SHP77 treated with DMSO at 0.1 percent for 48 hours (cell line): ENCODE results near the gene BPIFB3.
"Not testable (repeated sequence)": the region's sequence is repeated elsewhere in the genome, so short reads cannot be mapped to it uniquely, and the experiment has no call there.

ENCODE experiments used
- DNase-seq: peaks from one replicate; lab custom pipeline; 2025; lab: John Stamatoyannopoulos, UW

Gene BPIFB3

DNA sequence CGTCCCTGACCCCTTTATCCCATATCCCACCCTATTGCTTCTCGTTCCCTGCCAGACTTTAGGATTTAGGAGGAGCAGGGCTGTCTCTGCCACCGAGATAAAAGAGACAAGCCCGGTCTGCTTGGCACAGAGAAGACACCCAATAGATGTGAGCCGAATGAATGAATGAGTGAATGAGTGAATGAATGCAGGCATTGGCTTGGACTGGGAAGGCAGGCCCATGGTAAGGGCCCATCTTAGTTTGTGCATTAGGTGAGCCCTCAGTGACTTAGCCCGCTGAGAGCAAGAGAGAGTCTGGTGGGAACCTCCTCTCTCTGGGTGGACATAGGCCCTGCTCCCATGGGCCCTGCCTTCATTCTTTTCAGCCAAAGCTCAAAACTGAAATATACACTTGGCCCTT, 23.1 kb upstream of the BPIFB3 start:
- DNase-seq, result no peak

DNA sequence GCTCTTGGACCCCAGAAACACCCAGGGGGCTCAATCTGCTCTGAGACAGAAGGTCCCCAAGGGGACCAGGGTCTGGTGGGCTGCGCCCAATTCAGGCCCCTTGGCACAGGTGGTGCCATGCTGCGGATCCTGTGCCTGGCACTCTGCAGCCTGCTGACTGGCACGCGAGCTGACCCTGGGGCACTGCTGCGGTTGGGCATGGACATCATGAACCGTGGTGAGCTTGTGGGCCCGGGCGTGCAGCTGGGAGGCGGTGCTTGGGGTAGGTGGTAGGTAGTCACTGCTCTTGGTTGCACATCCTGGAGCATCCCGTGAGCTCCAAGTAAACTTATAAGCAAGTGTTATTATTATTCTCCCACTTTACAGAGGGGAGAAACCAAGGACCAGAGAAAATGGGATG, 22.2 kb upstream of the BPIFB3 start, which contains the start of gene BPIFB6:
Gene BPIFB6 (plus strand): TSS at position 118 of the 400 bp plus-strand sequence. CDS start 0 bp downstream, at position 118.
- no peak for DNase-seq

DNA sequence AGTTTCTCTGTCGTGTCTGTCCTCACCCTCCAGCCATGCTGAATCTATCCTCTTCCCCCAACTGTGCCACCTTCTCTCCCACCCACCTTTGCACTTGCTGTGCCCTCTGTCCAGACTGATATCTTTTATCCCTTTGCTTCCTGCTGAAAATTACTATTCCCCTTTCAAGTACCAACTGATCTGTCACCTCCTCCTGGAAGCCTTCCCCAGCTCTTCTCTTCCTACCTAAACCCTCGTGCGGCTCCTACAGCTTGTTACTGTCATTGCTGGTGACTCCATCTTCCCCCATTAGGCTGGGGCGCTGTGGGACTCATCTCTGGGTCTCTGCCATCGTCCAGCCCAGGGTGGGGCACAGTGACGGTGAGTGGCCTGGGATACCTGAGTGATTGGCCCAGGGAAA, 21.1 kb upstream of the BPIFB3 start:
- DNase-seq, result no peak

DNA sequence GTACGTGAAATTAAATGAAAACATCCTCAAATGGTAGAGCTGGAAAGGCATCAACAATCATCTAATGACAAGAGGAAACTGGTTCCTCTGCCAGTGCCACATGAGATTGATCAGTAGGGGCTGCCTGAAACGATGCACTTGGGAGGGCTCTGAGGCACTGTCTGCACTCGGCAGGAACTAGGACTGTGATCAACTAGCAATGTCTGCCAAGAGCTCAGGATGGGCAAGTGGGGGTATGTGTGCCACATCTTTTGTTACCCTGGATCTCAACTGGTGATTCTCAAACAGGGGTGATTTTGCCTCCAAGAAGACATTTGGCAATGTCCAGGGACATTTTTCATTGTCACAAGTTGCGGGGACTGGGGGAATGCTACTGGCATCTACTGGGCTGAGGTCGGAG, 20.3 kb upstream of the BPIFB3 start:
- DNase-seq, result no peak

DNA sequence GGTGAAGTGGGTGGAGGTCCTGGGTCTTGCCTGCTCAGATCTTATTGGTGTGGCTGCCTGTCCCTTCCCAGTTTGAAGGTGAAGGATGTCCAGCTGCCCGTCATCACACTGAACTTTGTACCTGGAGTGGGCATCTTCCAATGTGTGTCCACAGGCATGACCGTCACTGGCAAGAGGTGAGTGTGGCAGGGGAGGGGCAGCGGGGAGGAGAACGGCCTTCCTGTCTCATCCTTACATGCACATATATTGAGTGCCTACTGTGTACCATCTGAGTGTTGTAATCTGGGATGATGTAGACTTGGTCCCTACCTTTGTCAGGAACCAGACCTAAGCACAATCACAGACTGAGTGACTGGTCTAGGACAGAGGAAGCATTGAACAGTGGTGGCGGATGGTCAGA, 19.6 kb upstream of the BPIFB3 start:
- no peak for DNase-seq

DNA sequence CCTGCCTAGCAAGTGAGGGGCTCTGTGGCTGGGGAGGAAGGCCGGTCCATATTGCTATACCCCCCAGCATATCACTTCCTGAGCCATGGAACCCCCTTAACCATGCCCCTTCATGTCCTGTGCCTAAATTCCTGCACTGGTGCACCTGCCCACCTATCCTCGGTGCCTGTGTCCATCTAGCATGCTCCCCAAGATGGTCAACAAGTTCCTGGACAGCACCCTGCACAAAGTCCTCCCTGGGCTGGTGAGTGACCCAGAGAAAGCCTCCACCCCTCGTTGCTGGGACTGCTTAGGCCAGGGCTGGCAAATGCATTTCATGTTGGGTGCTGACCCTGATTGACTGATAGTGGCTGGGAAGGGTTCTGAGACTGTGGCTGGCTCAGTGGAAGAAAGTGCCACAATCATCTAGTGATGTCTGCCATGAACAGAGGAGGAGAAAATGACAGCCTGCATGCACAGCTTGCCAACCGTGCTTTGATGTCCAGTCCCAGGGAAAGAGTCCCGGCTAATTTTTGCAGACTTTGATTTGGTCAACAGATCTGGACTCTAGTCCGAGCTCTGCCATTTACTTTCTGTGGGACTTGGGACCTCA, 18.7 kb upstream of the BPIFB3 start:
- DNase-seq, result no peak

DNA sequence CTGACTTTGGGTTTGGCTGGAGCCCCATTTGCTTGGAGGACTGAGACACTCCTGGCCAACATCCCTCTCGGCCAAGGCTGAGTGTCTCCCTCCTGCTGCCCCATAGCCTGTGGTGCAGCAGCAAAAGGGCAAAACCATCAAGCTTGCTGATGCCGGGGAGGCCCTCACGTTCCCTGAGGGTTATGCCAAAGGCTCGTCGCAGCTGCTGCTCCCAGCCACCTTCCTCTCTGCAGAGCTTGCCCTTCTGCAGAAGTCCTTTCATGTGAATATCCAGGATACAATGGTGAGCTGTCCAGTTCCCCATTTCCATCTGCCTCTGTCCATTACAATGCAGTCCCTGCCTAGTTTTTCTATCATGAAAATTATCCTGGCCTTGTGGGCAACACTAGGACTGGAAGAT, 16.2 kb upstream of the BPIFB3 start:
- DNase-seq, result no peak

DNA sequence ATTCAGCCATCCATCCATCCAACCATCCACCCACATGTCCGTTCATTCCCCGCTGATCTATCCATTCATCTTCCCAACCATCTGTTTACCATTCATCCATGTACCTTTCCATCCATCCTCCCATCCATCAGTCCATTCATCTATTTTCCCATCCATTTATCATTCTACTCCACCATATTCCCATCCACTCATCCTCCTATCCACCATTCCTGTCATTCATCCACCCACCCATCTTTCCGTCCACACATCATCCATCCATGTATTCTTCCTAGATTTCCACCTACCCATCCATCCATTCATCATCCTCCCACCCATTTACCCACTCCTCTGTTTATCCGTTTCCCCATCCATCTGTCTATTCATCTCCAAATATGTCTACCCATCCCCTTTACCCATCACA, 15.5 kb upstream of the BPIFB3 start:
- DNase-seq, result no peak

DNA sequence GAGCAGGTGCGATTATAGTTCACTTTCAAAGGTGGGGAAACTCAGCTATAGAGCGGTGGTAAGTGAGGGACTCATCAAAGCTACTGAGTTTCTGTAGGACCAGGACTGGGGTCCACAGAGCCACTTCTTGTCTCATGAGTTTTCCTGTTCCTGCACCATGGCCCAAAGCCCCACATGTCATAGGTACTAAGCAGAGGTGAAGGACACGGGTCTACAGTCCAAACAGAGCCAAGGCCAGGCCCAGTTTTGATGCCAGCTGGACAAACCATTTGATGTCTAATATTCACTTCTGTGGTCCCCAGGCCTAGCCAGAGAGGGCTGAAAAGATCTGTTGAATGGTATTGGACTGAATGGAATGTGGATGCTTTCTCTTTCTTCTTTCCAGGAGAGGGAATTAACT, 11.3 kb upstream of the BPIFB3 start:
- no peak for DNase-seq

DNA sequence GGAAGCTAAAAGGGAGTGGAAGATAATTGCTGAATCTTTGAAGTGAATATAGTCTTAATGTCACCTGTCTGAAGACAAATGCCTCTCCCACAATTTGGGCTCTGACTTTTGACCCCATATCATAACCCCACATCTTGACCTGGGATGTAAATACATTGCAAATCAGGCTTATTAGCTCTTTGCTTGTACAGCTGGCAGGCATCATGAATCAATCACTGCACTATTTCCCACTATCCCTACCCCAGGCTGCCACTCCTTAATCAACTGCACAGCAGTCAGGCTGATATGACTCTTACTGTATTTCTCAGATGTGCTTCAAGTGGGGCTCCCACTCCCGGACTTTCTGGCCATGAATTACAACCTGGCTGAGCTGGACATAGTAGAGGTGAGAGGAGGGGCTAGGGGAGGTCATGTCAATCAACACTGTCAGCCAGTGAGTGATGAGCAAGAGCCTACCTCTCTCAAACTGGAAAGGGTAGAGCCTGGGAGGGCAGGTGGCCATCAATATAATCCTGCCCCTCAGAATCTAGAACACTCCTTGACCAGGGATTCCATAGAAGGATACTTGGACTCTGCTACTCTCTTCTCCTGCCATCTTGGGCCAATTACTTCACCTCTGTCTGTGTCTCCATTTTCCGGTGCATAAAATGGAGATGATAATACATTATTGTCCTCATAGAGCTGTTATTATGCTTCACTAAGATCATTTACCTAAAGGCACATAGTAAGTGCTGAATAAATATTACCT, 10.5 kb upstream of the BPIFB3 start:
- DNase-seq, result no peak

DNA sequence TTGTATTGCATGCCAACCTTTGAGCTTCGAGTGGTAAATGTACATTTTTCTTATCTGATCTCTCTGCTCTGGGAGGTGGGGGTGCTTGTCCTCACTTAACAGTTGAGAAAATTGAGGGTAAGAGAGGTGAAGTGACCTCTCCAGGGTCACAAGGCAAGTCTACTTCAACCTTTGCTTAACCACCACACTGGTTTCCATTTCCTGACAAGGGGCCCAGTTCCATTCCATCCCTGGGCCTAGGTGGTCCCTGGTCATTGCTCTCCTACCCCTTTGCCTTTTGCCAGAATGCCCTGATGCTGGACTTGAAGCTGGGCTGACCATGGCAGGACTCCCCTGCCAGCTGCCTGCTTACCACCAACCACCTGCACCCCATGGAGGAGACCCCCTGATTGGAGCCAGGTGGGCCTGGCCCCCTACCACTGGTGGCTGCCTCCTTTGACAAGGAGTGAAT, 9.9 kb upstream of the BPIFB3 start:
- no peak for DNase-seq

DNA sequence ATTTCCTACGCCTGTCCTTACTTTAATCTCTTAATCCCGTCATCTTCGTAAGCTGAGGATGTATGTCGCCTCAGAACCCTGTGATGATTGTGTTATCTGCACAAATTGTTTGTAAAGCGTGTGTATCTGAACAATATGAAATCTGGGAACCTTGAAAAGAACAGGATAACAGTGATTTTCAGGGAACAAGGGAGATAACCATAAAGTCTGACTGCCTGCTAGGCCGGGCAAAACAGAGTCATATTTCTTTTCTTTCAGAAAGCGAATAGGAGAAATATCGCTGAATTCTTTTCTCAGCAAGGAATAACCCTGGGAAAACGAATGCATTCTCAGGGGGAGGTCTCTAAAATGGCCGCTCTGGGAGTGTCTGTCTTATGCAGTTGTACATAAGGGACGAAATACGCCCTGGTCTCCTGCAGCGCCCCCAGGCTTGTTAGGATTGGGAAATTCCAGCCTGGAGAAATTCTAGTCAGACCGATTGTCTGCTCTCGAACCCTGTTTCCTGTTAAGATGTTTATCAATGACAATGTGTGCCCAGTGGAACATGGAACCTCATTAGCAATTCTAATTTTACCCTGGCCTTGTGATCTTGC, 8.5 kb upstream of the BPIFB3 start:
- DNase-seq, result not testable (repeated sequence)

DNA sequence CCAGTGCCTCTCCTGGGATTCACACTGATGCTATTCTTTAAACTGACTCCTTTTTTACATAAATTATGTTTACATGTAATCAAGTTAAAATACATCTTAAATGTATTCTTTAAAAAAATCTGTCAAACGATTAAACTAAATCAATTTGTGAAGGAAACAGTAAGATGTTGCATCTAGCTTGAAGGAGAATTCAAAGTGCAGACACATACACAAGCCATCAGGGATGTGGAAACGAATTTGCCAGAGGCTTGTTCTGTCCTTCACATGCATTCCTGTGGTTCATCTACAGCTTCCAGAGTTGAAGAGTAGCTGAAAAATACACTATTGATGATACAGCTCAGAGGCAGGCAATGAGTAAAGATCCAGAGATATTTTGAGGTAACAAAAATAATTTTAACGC, 7.3 kb upstream of the BPIFB3 start:
- no peak for DNase-seq

DNA sequence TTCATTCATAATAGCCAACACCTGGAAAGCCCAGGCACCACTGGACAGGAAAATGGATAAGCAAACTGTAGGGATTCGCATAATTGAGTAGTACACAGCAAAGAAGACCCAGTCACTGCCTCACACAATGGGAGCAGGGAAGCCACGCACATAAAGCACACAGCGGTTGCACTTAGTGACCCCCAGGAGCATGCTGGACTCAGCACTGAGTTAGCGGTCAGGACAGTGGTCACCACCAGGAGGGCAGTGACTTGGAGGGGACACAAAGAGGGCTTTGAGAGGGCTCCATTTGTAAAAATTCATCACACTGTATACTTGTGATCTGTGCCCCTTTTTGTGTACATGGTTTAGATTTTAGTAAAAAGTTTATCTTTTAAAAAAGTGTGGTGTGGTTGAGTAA, 2.4 kb upstream of the BPIFB3 start:
- no peak for DNase-seq

DNA sequence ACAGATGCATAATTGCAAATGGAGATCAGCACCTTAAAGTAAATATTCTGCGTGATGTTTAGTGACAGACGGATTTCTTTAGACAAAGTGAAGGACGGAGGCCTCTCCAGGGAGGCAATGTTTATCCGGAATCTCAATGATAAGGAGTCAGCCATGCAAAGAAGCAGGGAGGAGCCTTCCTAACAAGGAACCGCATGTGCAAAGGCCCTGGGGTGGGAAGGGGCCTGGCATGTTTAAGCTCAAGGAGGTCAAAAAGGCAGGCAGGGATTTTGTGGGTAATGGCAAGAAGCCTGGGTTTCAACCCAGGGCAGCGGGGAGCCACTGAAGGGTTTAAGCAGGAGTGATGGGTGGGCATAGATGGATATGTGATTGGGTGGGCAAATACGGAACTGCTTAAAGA, 678 bp downstream of the BPIFB3 start:
- DNase-seq, result no peak

DNA sequence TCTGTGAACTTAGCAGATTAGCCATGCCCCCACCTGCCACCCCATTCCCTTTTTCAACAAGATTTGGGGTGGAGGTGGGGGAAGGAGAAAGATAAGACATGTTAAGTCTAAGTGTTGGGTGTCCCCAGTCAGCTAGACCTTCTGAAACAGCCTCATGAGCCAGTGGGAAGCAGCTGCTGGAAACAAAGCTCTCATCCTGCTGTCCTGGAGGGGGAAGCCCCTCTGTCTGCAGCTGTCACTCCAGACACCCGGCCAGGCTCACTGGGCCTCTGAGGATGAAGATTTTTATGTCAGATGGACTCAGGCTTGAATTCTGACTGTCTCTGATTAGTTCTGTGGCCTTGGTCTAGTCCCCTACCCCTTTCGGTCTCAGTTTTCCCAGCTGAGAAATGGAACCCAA, 1.1 kb downstream of the BPIFB3 start:
- no peak for DNase-seq

DNA sequence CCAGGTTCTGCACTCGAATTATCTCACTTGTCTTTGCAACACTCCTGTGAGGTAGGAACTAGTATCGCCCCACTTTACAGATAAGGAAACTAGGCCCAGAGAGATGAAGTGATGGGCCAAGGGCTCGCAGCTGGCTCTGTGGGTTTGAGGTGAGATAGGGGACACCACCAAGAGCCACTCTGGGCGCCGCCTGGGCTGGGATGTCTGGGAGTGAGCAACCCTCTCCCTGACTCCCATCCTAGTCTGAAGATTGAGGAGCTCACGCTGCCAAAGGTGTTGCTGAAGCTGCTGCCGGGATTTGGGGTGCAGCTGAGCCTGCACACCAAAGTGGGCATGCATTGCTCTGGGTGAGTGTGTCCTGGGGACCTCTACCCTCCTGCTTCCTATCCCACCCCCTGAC, 5.4 kb downstream of the BPIFB3 start:
- no peak for DNase-seq

DNA sequence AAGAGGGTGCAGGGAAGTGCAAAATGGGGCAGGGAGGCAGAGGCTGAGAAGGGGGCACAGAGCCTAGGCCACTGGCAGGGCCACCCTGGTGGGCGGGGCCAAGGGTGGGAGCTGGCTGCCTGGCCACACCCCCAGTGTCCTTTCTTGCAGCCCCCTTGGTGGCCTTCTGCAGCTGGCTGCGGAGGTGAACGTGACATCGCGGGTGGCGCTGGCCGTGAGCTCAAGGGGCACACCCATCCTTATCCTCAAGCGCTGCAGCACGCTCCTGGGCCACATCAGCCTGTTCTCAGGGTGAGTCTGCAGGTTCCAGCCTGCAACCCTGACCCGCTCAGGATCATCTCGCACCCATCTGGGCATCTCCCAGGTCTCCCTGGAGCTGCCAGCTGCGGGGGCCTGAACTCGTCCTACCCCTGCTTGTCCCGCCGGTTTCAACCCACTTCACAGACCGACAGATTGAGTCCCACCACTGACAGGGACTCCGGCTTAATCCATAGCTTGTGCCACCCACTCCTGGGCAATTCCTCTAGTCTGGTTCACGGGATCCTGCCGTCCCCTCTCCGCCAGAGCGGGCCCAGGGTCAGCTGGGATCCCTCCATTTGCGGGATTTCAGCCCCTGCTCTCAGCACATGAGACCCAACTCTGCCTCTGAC, 6.2 kb downstream of the BPIFB3 start:
- DNase-seq, result no peak

DNA sequence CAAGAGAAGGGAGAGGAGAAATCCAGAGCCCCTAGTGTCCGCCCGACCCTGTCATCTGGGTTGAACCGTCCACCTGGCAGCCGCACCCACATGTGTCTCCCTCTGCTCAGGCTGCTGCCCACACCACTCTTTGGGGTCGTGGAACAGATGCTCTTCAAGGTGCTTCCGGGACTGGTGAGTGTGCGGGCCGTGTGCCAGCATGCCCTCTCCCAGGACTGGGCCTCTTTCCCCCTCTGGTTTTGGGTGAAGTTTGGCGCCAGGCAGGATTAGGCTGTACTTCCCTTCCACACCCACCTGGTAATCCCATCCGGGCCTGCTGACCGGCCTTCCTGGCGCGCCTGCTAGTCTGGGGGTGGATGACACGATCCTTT, 7.9 kb downstream of the BPIFB3 start:
- DNase-seq, result no peak

DNA sequence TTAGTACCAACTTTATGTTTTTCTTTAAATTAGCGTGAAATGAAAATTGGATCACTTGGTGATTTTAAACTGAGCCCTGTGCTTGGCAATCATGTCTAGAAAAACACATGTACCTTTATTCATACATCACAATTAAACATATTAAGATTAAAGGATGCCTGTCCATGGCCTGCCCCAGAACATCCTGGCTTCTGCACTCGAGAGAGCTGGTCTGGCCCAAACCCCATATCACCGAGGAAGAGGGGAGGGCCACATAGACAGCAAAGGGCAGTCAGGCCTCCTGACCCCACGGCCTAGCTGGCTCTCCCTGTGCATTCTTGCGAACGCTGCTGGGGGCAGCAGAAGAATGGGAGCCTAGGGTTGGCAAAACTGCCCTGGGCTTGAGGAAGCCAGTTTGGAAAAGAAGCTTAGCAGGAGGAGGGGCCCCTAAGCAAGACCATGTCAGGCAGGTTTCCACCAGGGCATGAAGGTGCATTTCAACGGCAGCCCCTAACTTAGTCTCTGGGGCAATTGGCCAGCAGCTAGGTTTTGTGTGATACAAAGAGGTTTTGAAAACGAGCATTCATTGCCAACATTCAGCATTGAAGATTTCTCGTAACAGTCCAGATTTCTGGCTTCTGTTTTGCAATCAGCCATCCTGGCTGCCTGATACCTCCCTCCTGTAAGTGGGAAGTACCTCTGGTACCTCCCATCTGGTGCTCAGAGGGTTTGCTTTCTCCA, 8.6 kb downstream of the BPIFB3 start:
- DNase-seq, result no peak

DNA sequence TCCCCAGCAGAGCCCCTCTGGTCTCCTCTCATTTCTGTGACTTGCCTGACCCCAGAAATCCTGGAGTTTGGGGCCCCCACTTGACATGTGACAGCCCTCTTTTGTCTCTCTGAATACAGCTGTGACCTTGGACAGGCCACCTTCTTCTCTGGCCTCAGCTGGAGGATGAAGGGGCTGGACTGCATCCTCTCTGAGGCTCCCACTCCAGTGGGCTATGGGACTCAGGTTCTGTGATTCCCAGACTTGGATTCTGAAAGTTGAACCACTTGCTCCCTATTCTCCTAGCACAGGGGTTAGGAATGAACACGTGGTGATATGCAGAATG, 9.1 kb downstream of the BPIFB3 start:
- DNase-seq, result no peak

DNA sequence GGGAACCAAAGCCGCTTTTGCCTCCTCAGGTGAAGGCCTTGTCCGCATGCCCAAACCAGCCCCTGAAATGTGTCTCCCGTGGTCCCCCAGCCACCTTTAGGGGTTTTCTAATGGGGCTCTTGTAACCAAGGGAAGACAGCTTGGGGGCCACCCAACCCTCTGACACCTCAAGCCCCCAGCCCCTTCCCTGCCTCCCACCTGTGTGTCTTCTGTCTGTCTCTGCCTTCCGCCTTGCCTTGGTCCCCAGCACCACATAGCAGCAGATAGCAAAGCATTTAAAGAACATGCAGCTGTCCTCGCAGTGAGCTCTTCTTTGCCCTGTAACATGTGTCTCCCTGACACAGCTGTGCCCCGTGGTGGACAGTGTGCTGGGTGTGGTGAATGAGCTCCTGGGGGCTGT, 9.6 kb downstream of the BPIFB3 start:
- no peak for DNase-seq
